Kasumi-1 (cell line): ENCODE results near the gene SP1.
"Not testable (repeated sequence)": the region's sequence is repeated elsewhere in the genome, so short reads cannot be mapped to it uniquely, and the experiment has no call there.

ENCODE experiments used
- DNase-seq, 2 experiments: peaks; one replicate each; lab custom pipeline; 2025; lab: John Stamatoyannopoulos, UW

SP1 gene

DNA sequence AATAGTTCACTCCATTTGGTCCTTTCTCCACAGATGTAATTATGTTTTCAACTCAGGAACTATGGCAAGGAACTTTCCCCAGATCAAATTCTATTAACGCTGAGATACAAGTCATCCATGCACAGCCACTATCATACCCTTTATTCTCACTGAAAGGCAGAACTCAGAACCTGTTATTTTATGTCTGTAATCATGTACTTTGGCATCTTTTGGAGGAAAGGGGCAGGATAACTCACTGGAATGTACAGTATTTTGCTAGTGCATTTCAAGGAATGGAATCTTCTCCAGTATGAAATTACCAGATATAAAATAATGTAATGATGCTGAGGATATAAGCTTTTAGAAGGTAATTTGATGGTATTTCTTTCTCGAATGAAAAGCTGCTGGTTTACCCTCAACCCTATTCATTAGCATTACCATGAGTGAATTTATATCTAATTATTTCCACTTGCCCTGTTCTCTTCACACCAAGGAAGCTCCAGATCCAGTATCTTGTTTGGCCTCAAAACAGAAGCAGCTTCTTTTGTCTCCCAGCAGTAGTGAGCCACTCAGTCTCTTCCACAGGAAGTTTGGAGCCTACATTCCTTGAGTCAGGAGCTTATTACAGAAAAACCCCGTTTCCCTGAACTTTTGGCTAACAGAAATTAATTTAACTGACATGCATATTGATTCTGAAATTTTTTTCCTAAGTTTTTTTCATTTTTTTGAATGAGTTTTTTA is 33.7 kb downstream of the SP1 start:
- DNase-seq: no peak

DNA sequence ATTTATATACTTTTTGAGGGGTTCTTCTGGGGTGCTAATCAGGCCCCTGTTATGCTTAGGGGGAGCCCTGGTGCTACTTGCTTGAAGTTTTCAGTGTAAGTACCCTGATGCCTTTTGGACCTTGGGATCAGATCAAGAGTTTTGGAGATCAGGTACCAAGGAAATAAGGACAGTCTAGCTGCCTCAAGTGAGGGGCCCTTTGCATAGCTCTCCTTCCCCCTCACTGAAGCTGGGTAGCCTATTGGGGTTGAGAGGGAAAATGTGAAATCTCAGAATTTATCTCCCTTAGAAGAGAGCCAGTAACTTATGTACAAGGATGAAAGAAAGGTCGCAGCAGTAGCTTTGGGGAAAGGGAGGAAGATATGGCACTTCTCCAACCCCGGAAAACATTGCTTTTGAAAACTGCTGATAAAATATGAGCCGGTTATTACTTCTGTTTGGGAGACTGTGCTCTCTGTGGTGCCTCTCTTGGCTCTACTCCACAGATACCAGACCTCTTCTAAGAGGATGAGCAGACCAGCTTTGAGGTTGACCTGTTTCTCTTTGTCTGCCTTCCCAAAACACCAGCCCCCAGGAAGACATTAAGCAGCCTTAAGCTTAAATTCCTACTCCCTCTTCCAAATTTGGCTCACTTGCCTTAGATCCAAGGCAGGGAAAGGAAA is 34.9 kb downstream of the SP1 start:
- no peak for DNase-seq

DNA sequence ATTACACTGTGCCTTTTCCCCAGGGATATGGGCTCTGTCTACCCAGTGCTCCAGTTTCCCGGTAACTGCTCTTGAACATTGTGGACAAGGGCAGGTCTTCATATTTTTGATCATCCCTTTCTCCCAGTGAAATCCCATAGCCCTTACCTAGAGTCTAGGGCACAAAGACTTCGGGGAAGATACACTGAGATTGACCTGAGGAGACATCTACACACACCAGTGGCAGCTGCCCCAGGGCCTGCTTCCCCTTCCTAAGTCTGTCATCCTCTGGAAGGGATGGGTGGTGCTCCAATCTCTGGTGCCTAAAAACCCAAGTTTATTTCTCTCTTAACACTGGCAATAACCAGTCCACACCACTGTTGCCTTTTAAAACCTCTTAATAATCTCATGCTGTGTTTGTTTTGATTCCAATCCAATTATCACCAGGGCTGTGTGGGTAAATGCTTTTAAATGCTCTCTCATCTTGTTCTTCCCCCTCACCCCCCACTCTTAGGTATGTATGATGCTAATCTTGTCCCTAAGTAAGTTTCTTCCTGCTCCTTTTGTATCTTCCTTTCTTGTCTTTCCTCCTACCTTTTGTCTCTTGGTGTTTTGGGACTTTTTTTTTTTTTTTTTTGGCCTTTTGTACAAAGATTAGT is 35.9 kb downstream of the SP1 start:
- DNase-seq: not testable (repeated sequence)

DNA sequence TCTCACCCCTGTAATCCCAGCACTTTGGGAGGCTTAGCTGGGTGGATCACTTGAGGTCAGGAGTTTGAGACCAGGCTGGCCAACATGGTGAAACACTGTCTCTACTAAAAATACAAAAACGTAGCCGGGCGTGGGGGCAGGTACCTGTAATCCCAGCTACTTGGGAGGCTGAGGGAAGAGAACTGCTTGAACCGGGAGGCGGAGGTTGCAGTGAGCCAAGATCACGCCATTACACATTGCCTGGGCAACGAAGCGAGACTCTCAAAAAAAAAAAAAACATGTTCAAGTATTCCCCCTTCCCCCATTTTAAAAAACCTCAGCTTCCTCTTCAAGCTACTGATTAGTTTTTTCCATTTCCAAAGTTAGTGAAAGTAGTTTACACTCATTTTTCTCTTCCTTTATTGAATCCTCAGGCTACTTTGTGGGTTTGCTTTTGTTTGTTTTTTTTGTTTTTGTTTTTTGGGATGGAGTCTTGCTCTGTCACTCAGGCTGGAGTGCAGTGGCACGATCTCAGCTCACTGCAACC is 37.4 kb downstream of the SP1 start:
- DNase-seq: peak; percentile 52 to 56

DNA sequence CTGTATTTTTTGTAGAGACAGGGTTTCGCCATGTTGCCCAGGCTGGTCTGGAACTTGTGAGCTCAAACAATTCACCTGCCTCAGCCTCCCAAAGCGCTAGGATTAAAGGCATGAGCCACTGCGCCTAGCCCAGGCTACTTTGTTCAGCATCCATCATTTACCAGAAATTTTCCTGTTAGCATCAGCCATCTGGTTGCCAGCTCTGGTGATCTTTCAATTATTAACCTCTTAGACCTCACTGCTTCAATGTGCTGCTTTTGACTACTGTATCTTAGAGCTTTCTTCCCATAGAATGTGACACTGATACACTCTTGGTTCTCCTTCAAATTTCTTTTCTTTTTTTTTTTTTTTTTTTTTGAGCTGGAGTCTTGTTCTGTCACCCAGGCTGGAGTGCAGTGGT is 38.2 kb downstream of the SP1 start:
- no peak for DNase-seq

DNA sequence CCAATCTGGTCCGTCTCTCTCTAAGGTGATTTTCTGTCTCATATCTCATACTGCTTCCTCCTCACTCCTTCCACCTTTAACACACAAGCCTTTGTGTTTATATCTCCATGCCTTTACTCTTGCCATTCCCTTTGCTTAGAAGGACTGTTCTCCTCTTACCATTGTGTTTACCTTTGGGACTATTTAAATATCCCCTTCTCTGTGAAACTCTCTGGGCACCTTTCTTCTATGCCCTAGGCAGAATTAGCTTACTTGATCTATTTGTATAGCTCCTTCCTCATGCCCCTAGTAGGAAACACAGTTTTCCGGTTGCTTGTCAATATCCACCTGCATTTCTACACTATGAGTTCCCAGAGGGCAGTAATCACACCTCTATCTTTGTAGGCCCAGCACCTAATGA is 39.8 kb downstream of the SP1 start:
- no peak for DNase-seq

DNA sequence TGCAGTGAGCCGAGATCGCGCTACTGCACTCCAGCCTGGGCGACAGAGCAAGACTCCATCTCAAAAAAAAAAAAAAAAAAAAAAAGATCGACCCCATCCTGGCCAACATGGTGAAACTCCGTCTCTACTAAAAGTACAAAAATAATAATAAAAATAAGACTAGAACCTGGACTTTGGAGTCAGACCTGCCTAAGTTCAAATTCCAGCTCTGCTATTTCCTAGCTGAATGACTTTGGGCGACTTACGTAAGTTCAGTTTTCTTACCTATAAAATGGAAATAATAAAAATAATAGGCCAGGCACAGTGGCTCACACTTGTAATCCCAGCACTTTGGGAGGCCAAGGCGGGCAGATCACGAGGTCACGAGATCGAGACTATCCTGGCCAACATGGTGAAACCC is 42.3 kb downstream of the SP1 start:
- not testable (repeated sequence) for DNase-seq

DNA sequence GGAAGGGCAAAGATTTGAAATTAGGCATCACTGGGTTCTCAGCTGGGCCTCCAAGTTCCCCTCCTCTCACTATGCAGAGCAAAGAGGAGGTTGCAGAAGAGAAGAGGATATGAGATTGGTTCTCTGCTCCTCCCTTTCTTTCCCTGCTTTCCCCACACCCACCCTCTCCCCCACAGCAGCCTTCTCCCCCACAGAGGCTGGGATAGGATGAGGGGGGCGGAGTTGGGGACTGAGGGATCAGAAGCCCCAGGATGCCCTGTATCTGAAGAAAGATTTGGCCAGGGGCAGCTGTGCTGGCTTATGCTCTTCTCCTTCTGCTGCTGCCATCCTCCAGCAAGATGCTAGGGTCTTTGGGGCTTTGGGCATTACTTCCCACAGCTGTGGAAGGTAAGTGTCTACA is 43.6 kb downstream of the SP1 start, which contains the start of gene AMHR2:
Gene AMHR2 (plus strand): TSS at position 259 of the 400 bp plus-strand sequence. CDS start 80 bp downstream, at position 339.
- DNase-seq: no peak

DNA sequence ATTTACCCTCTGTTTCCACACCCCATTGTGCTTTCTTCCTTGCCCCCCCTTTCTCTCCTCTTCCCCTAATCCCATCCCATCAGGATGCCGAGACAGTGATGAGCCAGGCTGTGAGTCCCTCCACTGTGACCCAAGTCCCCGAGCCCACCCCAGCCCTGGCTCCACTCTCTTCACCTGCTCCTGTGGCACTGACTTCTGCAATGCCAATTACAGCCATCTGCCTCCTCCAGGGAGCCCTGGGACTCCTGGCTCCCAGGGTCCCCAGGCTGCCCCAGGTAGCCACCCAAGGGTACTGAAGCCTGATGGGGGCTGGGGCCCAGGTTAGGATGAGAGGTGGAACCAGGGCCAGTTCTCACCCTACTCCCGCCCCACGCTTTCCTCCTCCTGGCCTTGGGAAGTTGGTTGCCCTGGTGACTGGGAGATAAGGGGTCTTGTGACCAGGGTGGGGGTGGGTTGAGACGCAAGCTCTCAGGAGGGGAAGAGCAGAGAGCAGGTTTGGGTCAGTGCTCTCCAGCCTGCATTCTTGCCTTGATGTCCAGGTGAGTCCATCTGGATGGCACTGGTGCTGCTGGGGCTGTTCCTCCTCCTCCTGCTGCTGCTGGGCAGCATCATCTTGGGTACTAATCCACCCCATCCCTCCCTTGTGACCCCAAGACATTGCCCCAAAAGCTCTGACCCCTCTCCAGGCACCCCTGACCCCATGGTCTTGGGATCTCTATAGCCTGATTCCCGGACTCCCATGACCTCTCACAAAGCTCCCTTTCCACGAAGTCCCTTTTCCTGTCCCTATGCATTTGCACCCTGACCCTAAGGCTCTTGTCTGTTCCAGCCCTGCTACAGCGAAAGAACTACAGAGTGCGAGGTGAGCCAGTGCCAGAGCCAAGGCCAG is 44.9 kb downstream of the SP1 start:
- DNase-seq: no peak

DNA sequence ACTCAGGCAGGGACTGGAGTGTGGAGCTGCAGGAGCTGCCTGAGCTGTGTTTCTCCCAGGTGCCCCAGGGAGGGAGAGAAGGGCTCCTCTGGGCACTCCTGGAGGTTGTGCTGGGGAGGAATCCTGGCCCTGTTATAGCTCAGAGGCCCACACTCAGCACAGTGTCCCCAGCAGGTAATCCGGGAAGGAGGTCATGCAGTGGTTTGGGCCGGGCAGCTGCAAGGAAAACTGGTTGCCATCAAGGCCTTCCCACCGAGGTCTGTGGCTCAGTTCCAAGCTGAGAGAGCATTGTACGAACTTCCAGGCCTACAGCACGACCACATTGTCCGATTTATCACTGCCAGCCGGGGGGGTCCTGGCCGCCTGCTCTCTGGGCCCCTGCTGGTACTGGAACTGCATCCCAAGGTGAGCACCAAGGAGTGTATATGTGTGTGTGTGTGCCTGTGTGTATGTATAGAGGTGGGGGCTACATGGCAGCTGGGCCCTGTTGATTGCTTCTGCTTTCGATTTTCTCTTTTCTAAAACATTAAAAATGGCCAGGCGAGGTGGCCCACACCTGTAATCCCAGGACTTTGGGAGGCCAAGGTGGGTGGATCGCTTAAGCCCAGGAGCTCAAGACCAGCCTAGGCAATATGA is 45.7 kb downstream of the SP1 start:
- no peak for DNase-seq

DNA sequence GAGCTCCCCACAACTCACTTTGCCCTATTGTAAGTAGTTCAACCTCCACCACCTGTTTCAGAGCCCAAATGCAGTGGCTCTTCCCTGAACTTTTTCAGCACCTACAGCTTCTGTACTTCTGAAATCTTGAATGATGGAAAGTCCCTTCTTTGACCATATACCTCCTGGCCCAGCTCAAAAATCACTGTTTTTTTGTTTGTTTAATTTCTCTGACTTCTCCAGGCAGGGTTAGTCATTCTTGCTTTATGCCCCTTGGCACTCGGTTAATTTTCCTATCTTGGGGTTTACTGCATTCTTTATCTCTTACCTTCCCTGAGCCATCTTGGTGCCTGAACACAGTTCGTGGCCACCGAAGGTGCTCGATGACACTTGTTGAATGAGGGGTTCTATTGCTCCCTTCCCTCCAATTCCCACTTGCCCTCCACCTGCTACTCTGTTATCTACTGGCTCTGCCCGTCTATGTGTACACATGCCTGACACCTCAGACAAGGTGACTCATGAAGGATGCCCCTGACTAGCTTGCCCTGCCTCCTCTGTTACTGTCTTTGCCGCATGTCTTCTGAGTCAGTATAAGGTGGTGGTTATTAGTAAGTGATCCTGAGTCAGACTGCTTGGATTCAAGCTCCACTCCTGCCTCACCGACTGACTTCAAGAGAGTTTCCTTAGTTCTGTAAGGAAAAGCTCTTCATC is 48.1 kb downstream of the SP1 start:
- no peak for DNase-seq

DNA sequence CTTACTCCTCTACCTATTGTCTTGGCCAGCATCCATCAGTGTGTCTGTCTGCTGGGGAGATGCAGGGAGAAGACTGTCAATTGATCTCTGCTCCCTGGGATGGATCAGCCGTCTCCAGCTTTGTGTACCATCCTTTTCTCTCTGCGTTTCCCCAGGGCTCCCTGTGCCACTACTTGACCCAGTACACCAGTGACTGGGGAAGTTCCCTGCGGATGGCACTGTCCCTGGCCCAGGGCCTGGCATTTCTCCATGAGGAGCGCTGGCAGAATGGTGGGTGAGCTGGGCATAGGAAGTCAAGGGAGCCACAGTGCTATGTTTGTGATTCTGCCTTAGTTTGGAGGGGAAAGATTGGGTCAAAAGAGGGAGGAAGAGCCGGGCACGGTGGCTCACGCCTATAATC is 48.8 kb downstream of the SP1 start:
- no peak for DNase-seq

DNA sequence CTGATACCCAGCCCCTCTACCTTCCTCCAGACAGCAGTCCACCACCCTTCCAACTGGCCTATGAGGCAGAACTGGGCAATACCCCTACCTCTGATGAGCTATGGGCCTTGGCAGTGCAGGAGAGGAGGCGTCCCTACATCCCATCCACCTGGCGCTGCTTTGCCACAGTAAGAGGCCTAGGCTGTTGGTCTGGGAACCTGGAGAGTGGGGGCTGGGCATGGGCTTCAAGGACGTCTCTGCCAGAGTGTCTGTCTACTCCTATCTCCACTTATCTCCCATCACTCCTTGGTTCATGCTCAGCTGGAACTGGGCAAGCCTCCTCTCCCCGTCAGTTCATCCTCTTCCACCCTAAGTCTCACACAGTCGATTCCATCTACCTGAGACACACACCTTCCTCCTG is 50.1 kb downstream of the SP1 start:
- no peak for DNase-seq

DNA sequence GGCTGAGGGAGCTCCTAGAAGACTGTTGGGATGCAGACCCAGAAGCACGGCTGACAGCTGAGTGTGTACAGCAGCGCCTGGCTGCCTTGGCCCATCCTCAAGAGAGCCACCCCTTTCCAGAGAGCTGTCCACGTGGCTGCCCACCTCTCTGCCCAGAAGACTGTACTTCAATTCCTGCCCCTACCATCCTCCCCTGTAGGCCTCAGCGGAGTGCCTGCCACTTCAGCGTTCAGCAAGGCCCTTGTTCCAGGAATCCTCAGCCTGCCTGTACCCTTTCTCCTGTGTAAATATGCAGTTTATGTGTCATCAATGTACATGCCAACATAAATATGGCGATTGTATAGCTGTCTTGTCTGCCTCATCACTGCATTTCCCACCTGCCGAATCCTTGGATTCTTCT is 51.2 kb downstream of the SP1 start:
- no peak for DNase-seq

DNA sequence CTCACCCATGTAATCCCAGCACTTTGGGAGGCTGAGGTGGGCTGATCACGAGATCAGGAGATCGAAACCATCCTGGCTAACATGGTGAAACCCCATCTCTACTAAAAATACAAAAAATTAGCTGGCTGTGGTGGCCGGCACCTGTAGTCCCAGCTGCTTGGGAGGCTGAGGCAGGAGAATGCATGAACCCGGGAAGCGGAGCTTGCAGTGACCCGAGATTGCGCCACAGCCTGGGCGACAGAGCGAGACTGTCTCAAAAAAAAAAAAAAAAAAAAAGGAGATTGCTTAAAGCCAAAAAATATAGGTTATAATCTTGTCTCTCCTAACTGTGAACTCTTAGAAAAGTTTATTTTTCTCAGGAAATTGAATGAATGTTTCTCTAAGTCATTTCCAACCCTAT is 55.4 kb downstream of the SP1 start:
- DNase-seq: not testable (repeated sequence)

DNA sequence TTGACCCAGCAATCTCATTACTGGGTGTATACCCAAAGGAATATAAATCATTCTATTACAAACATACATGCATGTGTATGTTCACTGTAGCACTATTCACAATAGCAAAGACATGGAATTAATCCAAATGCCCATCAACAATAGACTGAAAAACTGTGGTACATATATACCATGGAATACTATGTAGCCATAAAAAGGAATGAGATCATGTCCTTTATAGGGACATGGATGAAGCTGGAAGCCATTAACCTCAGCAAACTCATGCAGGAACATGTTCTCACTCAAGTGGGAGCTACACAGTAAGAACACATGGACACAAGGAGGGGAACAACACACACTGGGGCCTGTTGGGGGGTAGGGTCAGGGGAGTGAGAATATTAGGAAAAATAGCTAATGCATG is 59.6 kb downstream of the SP1 start:
- not testable (repeated sequence) for DNase-seq

DNA sequence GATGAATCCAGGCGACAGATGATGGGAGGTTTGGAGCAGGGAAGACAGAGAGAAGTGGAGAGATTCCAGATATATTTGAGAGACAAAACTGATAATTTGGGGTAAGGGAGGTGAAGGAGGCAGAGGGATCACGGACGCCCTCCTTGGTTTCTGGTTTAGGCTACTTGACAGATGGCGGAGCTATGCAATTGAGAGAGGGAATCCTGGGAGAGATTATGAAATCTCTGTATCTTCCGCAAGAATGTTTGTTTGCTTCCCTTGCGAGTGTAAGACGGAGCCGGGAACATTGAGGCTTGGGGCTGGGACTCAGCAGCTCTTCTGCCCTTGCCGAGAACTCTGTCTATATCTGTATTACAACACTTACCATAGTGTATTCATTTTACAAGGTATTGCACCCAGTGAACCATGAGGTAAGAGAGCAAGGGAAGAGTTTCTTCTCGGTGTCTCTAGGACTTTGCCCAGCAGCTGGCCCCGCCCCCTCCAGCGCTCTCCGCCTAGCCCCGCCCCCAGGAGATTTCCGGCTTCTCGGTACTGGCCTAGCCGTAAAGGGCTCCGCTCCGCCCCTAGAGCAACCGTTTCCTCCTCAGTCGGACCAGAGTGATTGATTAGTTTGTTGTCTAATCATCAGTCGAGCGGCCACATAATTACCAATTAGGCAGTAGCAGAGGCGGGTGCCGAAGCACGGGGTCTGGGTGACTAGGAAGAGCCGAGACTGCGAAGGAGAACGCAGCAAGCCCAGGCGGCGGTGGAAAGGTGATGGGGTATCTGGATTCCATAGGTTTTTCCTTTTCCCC is 61.3 kb downstream of the SP1 start, which contains the start of gene PRR13:
Gene PRR13 (plus strand): TSS at position 695 of the 794 bp plus-strand sequence. CDS start 981 bp downstream, outside the sequence.
- DNase-seq: peak; percentile 100

DNA sequence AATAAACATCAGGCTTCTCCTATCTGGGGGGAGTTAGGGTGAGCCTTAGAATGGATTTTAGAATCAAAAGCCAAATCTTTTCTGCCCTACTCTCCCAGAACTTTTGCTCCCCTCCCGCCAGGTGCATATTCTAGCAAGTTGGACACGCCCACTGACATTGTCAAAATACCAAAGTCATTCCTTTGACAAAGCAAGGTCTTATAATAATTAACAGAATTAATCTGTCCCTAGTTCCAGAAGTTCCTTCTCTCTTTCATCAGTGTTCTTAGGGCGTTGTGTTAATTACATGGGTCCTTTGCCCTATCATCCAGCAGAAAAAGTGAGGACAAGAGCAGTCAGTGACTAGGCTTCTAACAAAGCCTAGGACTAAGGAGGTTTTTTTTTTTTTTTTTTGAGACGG is 64.0 kb downstream of the SP1 start:
- DNase-seq: no peak

DNA sequence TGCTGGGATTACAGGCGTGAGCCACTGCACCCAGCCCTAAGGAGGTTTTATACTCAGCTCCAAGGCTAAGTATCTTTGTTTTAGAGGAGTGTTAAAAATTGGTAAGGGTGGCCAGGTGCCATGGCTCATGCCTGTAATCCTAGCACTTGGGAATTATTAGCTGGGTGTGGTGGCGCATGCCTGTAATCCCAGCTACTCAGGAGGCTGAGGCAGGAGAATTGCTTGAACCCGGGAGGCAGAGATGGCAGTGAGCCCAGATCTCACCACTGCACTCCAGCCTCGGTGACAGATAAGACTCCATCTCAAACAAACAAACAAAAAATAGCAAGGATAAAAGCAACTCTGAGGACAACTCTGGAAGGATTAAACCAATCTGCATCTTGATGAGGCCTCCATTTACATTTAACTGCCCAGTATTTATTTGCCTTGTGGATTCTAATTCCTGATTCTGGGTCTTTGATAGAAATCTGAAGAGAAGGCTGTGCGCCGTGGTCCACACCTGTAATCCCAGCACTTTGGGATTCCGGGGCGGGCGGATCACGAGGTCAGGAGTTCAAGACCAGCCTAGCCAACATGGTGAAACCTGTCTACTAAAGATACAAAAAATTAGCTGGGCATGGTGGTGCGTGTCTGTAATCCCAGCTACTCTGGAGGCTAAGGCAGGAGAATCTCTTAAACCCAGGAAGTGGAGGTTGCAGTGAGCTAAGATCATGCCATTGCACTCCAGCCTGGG is 64.8 kb downstream of the SP1 start:
- DNase-seq: not testable (repeated sequence)
